ENCODE results near the gene IFT52. TPM values are rescaled to one million over a fixed set of nuclear protein-coding genes. Genes with fewer than 3 reads are reported as not detected.
A peak's percentile ranks its signal among the peaks of the same experiment; 100 is the strongest.

IFT52 gene
- total and polyA plus RNA-seq, 2 experiments from 2014 or later, result 21.8 to 39.8 TPM

GRCh38 chr20:43550456-43550855 is 40.3 kb upstream of the IFT52 start:
- H3K4me2 ChIP-seq, result no peak overlapping the region
- no peak overlapping the region for H3K4me3 ChIP-seq
- H4K20me1 ChIP-seq (ENCODE audit: insufficient read depth, poor library complexity, severe bottlenecking), result no peaks in the 10 kb centered on the region
- H3K79me2 ChIP-seq, result no peaks in the 10 kb centered on the region
- H3K36me3 ChIP-seq (replicated peaks; ENCODE audit: insufficient read depth, low read depth), result no peaks in the 10 kb centered on the region
- H3K27ac ChIP-seq, result no peak overlapping the region
- no peak for TF ChIP-seq EZH2 (IDR thresholded peaks at IDR 0.05; ENCODE audit: borderline replicate concordance)
- TF ChIP-seq EZH2phosphoT487 (IDR thresholded peaks at IDR 0.05; ENCODE audit: low read depth, severe bottlenecking, unreplicated experiment), result no peak
- no peak for TF ChIP-seq CTCF (IDR thresholded peaks at IDR 0.05; ENCODE audit: poor library complexity)
- DNase-seq (ENCODE audit: low spot score), result no peak
- WGBS (ENCODE audit: low lambda C conversion rate, missing lambda C conversion rate), result 88% methylated on average over 2 of the region's 2 CpGs
- no peaks in the 10 kb centered on the region for H3K27me3 ChIP-seq
- peaks cover 3% of the 10 kb centered on the region for H3K4me1 ChIP-seq (ENCODE audit: insufficient read depth)
- H2AFZ ChIP-seq, result no peak overlapping the region
- no peaks in the 10 kb centered on the region for H3K9me3 ChIP-seq (ENCODE audit: low read depth)
- H3K9me2 ChIP-seq (replicated peaks; ENCODE audit: insufficient read depth), result no peaks in the 10 kb centered on the region

- Histone ChIP-seq H3K36me3 (replicated peaks; ENCODE audit: insufficient read depth, low read depth) (no peaks in the 10 kb centered on the region), H3K27ac (no peak overlapping the region), H3K4me1 (ENCODE audit: insufficient read depth) (peaks cover 30% of the 10 kb centered on the region), H4K20me1 (ENCODE audit: insufficient read depth, poor library complexity, severe bottlenecking) (no peaks in the 10 kb centered on the region), H3K4me3 (no peak overlapping the region), H3K4me2 (no peak overlapping the region), H3K9me2 (replicated peaks; ENCODE audit: insufficient read depth) (no peaks in the 10 kb centered on the region), H3K9me3 (ENCODE audit: low read depth) (no peaks in the 10 kb centered on the region), H3K27me3 (no peaks in the 10 kb centered on the region), H3K79me2 (no peaks in the 10 kb centered on the region), H2AFZ (no peak overlapping the region)
- TF ChIP-seq EZH2 (IDR thresholded peaks at IDR 0.05; ENCODE audit: borderline replicate concordance), result no peak
- no peak for TF ChIP-seq EZH2phosphoT487 (IDR thresholded peaks at IDR 0.05; ENCODE audit: low read depth, severe bottlenecking, unreplicated experiment)
- TF ChIP-seq CTCF (IDR thresholded peaks at IDR 0.05; ENCODE audit: poor library complexity), result no peak
- no peak for DNase-seq (ENCODE audit: low spot score)
- 92% methylated on average over 3 of the region's 3 CpGs for WGBS (ENCODE audit: low lambda C conversion rate, missing lambda C conversion rate)
Measured at GRCh38 chr20:43554369-43554768, 36.4 kb upstream of the IFT52 start.

GRCh38 chr20:43558412-43559146 is 32.2 kb upstream of the IFT52 start, which contains the start of gene SGK2:
SGK2 (plus strand) TSS chr20:43559027; CDS start chr20:43566496, 7,469 bp downstream.
- Histone ChIP-seq H3K27ac (peak within 1 kb of the TSS; percentile 98), H3K79me2 (peaks cover 17% of the 10 kb centered on the region)
- TF ChIP-seq EZH2 (IDR thresholded peaks at IDR 0.05; ENCODE audit: borderline replicate concordance) (no peak), CTCF (IDR thresholded peaks at IDR 0.05; ENCODE audit: poor library complexity) (no peak), EZH2phosphoT487 (IDR thresholded peaks at IDR 0.05; ENCODE audit: low read depth, severe bottlenecking, unreplicated experiment) (no peak)

More at GRCh38 chr20:43558412-43559146, 32.2 kb upstream of the IFT52 start, which contains the start of gene SGK2:
- Histone ChIP-seq H3K4me1 (ENCODE audit: insufficient read depth) (peaks cover 37% of the 10 kb centered on the region), H3K27me3 (no peaks in the 10 kb centered on the region), H3K9me3 (ENCODE audit: low read depth) (no peaks in the 10 kb centered on the region), H4K20me1 (ENCODE audit: insufficient read depth, poor library complexity, severe bottlenecking) (no peaks in the 10 kb centered on the region), H3K4me3 (peak within 1 kb of the TSS; percentile 18), H3K36me3 (replicated peaks; ENCODE audit: insufficient read depth, low read depth) (no peaks in the 10 kb centered on the region), H3K9me2 (replicated peaks; ENCODE audit: insufficient read depth) (no peaks in the 10 kb centered on the region), H2AFZ (no peak within 1 kb of the TSS), H3K4me2 (peak within 1 kb of the TSS; percentile 71)
- peak; percentile 83 for DNase-seq (ENCODE audit: low spot score)
- WGBS (ENCODE audit: low lambda C conversion rate, missing lambda C conversion rate), result 49% methylated on average over 12 of the region's 12 CpGs

All from hepatocyte (in vitro differentiated cells).